GM18507 (cell line): Measurements from ENCODE around the gene ASH1L.
"Not testable (repeated sequence)": the region's sequence is repeated elsewhere in the genome, so short reads cannot be mapped to it uniquely, and the experiment has no call there.

ENCODE experiments used
- DNase-seq: peaks from one replicate; pipeline ENCODE4 v3.0.0; 2011; ENCODE audit warnings: low read depth; ENCODE audit not compliant: insufficient read length; ENCODE audit errors: extremely low spot score
- FAIRE-seq: peaks from 2 replicates; lab custom pipeline; 2011; peaks lifted over from hg19 to GRCh38; lab: Jason Lieb, UNC

The ASH1L gene

GRCh38 chr1:155360051-155360450 lies 202.6 kb downstream of the ASH1L start:
- DNase-seq (no peak), FAIRE-seq (no peak)

- FAIRE-seq: no peak
- no peak for DNase-seq
Measured at GRCh38 chr1:155352631-155353030, 210.0 kb downstream of the ASH1L start.

- FAIRE-seq: no peak
Measured at GRCh38 chr1:155342842-155343241, 219.8 kb downstream of the ASH1L start.

GRCh38 chr1:155339515-155340097 lies 223.0 kb downstream of the ASH1L start:
- FAIRE-seq: no peak
- no peak for DNase-seq

More at GRCh38 chr1:155342842-155343241, 219.8 kb downstream of the ASH1L start:
- no peak for DNase-seq

GRCh38 chr1:155334962-155335361 lies 227.6 kb downstream of the ASH1L start:
- FAIRE-seq: no peak

GRCh38 chr1:155329980-155330598 lies 232.5 kb downstream of the ASH1L start:
- no peak for FAIRE-seq

More at GRCh38 chr1:155334962-155335361, 227.6 kb downstream of the ASH1L start:
- no peak for DNase-seq

GRCh38 chr1:155328856-155329255 lies 233.7 kb downstream of the ASH1L start:
- DNase-seq, FAIRE-seq: not testable (repeated sequence)

More at GRCh38 chr1:155329980-155330598, 232.5 kb downstream of the ASH1L start:
- no peak for DNase-seq

GRCh38 chr1:155327981-155328380 lies 234.6 kb downstream of the ASH1L start:
- FAIRE-seq (no peak), DNase-seq (no peak)

- FAIRE-seq: no peak
Measured at GRCh38 chr1:155326631-155327037, 236.0 kb downstream of the ASH1L start.

GRCh38 chr1:155326020-155326526 lies 236.5 kb downstream of the ASH1L start:
- no peak for FAIRE-seq
- no peak for DNase-seq

More at GRCh38 chr1:155326631-155327037, 236.0 kb downstream of the ASH1L start:
- DNase-seq: no peak

- no peak for DNase-seq
- FAIRE-seq: no peak
Measured at GRCh38 chr1:155325603-155325893, 237.1 kb downstream of the ASH1L start.

GRCh38 chr1:155324717-155325602 lies 237.6 kb downstream of the ASH1L start:
- FAIRE-seq (no peak), DNase-seq (no peak)

- DNase-seq (peak; percentile 92), FAIRE-seq (peak; percentile 97)
Measured at GRCh38 chr1:155324037-155324716, 238.4 kb downstream of the ASH1L start.

- peak; percentile 71 for DNase-seq
- no peak for FAIRE-seq
Measured at GRCh38 chr1:155323729-155324036, 238.9 kb downstream of the ASH1L start.

GRCh38 chr1:155322953-155323728 lies 239.5 kb downstream of the ASH1L start:
- DNase-seq: peak; percentile 68
- peak; percentile 72 for FAIRE-seq

GRCh38 chr1:155322571-155322952 lies 240.0 kb downstream of the ASH1L start:
- FAIRE-seq (no peak), DNase-seq (no peak)

- DNase-seq: no peak
- FAIRE-seq: no peak
Measured at GRCh38 chr1:155321639-155322503, 240.7 kb downstream of the ASH1L start.
